MM.1S (cell line): ENCODE results near the gene RPP38.

Source experiments
- DNase-seq: peaks from one replicate; pipeline ENCODE4 v3.0.0-alpha.2; 2015
- H2AFZ ChIP-seq: fragments of 300-600 bp; sonication (generic); 2 replicates; pipeline ENCODE4 v1.6.0; 2016; ENCODE audit warnings: antibody characterized with exemption, low read length
- H3F3A ChIP-seq: fragments of 300-600 bp; sonication (generic); 2 replicates; pipeline ENCODE4 v1.6.1; 2016; ENCODE audit warnings: mild to moderate bottlenecking, antibody characterized with exemption, low read length, moderate library complexity, mixed read lengths; ENCODE audit not compliant: insufficient read depth
- H3K27ac ChIP-seq: fragments of 300-600 bp; sonication (generic); 2 replicates; pipeline ENCODE4 v1.5.1; 2016; ENCODE audit warnings: mild to moderate bottlenecking, low read length
- H3K27me3 ChIP-seq: fragments of 300-600 bp; sonication (generic); replicated peaks from 2 replicates; pipeline ENCODE4 v1.6.0; 2016; ENCODE audit warnings: low read length; ENCODE audit not compliant: insufficient read depth
- H3K36me3 ChIP-seq: fragments of 300-600 bp; sonication (generic); replicated peaks from 2 replicates; pipeline ENCODE4 v1.6.1; 2016; ENCODE audit warnings: mild to moderate bottlenecking, low read length, mixed read lengths; ENCODE audit not compliant: insufficient read depth
- H3K4me1 ChIP-seq: fragments of 300-600 bp; sonication (generic); 2 replicates; pipeline ENCODE4 v1.6.1; 2016; ENCODE audit warnings: low read length, mixed read lengths
- H3K4me2 ChIP-seq: fragments of 300-600 bp; sonication (generic); 2 replicates; pipeline ENCODE4 v1.6.0; 2016; ENCODE audit warnings: low read depth, low read length
- H3K4me3 ChIP-seq: fragments of 300-600 bp; sonication (generic); 2 replicates; pipeline ENCODE4 v1.5.1; 2016; ENCODE audit warnings: low read length, mixed read lengths
- H3K79me2 ChIP-seq: fragments of 300-600 bp; sonication (generic); 2 replicates; pipeline ENCODE4 v1.6.1; 2016; ENCODE audit warnings: mixed run types, low read length, mixed read lengths
- H3K9ac ChIP-seq: fragments of 300-600 bp; sonication (generic); 2 replicates; pipeline ENCODE4 v1.6.1; 2016; ENCODE audit warnings: low read length, mixed read lengths
- H3K9me2 ChIP-seq: fragments of 300-600 bp; sonication (generic); replicated peaks from 2 replicates; pipeline ENCODE4 v1.6.1; 2016; ENCODE audit warnings: mild to moderate bottlenecking, low read length, mixed read lengths; ENCODE audit not compliant: insufficient read depth
- H3K9me3 ChIP-seq: fragments of 300-600 bp; sonication (generic); replicated peaks from 2 replicates; pipeline ENCODE4 v1.6.1; 2016; ENCODE audit warnings: mild to moderate bottlenecking, low read length, mixed read lengths; ENCODE audit not compliant: insufficient read depth
- H4K20me1 ChIP-seq: fragments of 300-600 bp; sonication (generic); 2 replicates; pipeline ENCODE4 v1.6.1; 2016; ENCODE audit warnings: mild to moderate bottlenecking, low read length, moderate library complexity, mixed read lengths; ENCODE audit not compliant: insufficient read depth
- EZH2 ChIP-seq: fragments of 300-600 bp; sonication (generic); optimal IDR thresholded peaks from 2 replicates; pipeline ENCODE3; 2017; ENCODE audit warnings: low read depth, mild to moderate bottlenecking, antibody characterized with exemption, low read length, mixed read lengths
- EZH2phosphoT487 ChIP-seq: fragments of 300-600 bp; sonication (generic); IDR thresholded peaks from 2 replicates; pipeline ENCODE4 v1.6.1; 2018; ENCODE audit warnings: antibody characterized with exemption, low read length
- TF ChIP-seq, protein P1 (sequence below): fragments of 300-600 bp; sonication (generic); IDR thresholded peaks from 2 replicates; pipeline ENCODE4 v1.5.1; 2016; ENCODE audit warnings: antibody characterized with exemption, low read length, mixed read lengths

Gene RPP38

DNA sequence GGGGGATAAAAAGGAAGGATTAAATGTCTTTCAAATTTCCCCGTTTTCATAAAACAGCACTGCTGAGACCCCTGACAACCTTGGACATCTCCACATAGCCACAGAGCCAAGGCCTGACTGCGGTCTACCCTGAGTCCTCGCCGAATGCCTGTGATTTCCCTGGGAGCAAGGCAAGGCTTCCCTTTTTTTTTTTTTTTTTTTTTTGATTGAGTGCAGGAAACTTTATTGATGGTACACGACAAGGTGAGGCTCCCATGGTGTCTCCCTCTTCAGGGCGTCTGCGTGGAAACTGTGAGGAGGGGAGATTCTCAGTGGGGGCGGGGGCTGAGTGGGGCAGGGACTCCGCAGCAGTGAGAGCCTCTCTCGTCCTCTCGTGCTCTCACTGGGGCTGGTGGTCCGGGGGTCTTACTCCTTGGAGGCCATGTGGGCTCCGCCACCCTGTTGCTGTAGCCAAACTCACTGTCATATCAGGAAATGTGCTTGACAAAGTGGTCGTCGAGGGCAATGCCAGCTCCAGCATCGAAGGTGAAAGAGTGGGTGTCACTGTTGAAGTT is 4.2 kb upstream of the RPP38 start:
- Histone ChIP-seq H3K4me3 (no peak overlapping the region), H3K27ac (no peak overlapping the region), H3K4me1 (peaks cover 3% of the 10 kb centered on the region; the same call in 1 of the 2 replicates), H2AFZ (no peak overlapping the region), H3K4me2 (no peak overlapping the region), H4K20me1 (no peaks in the 10 kb centered on the region), H3K27me3 (peaks cover 15% of the 10 kb centered on the region; the same call in 1 of the 2 replicates), H3K9ac (no peak overlapping the region), H3K36me3 (no peaks in the 10 kb centered on the region), H3K9me2 (no peaks in the 10 kb centered on the region), H3K9me3 (no peaks in the 10 kb centered on the region), H3F3A (peaks cover 15% of the 10 kb centered on the region; the same call in 1 of the 2 replicates), H3K79me2 (peaks cover 4% of the 10 kb centered on the region)
- TF ChIP-seq EZH2 (no peak), EZH2phosphoT487 (no peak)
- TF ChIP-seq, protein P1, sequence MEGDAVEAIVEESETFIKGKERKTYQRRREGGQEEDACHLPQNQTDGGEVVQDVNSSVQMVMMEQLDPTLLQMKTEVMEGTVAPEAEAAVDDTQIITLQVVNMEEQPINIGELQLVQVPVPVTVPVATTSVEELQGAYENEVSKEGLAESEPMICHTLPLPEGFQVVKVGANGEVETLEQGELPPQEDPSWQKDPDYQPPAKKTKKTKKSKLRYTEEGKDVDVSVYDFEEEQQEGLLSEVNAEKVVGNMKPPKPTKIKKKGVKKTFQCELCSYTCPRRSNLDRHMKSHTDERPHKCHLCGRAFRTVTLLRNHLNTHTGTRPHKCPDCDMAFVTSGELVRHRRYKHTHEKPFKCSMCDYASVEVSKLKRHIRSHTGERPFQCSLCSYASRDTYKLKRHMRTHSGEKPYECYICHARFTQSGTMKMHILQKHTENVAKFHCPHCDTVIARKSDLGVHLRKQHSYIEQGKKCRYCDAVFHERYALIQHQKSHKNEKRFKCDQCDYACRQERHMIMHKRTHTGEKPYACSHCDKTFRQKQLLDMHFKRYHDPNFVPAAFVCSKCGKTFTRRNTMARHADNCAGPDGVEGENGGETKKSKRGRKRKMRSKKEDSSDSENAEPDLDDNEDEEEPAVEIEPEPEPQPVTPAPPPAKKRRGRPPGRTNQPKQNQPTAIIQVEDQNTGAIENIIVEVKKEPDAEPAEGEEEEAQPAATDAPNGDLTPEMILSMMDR = no peak
- DNase-seq = no peak

DNA sequence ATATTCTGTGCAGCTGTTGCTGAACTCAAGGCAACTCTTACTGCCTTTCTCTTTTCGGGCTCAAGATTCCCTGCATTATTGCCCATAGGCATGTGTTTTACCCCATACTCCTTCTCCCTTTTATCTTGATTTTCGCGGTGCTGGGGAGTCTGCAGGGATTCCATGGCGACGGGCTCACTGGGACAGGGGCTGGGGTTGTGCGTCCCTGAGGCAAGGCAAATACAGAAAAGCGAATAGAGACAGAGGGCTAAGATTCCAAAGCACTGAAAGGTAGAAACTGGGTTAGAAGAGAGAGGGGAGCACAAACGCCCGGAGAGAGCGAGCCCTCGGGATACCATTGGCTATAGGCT is 519 bp upstream of the RPP38 start:
- Histone ChIP-seq H3F3A (peaks cover 15% of the 10 kb centered on the region; the same call in 1 of the 2 replicates), H3K9ac (peak overlapping the region; percentile 96), H3K79me2 (peaks cover 41% of the 10 kb centered on the region), H3K27ac (peak overlapping the region; percentile 97; the same call in 1 of the 2 replicates), H3K36me3 (no peaks in the 10 kb centered on the region), H3K9me2 (no peaks in the 10 kb centered on the region), H3K4me1 (peaks cover 3% of the 10 kb centered on the region; the same call in 1 of the 2 replicates), H3K27me3 (no peaks in the 10 kb centered on the region), H4K20me1 (no peaks in the 10 kb centered on the region), H2AFZ (peak overlapping the region; percentile 98), H3K9me3 (no peaks in the 10 kb centered on the region), H3K4me3 (peak overlapping the region; percentile 80), H3K4me2 (peak overlapping the region; percentile 98)
- TF ChIP-seq EZH2phosphoT487 = no peak
- no peak for DNase-seq

DNA sequence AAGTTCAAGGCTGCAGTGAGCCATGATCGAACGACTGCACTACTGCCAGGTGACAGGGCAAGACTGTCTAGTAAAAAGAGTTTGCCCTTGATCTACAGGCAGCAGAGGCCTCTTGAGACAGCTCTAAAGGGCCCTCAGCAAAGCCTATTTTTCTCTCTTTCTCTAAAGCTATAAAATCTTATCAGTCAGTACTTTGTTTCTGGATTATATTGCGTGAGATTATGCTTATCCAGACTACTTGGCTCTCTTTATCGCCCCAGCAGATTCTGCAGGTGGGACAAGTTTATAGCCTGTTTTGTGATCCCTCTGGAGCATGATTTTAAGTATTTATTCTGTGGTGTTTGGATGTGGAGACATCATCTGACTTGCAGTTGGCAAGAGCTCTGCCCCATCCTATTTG is 2.7 kb downstream of the RPP38 start:
- Histone ChIP-seq H3K27ac (no peak overlapping the region), H3K9me2 (no peaks in the 10 kb centered on the region), H3F3A (peaks cover 15% of the 10 kb centered on the region; the same call in 1 of the 2 replicates), H3K9me3 (no peaks in the 10 kb centered on the region), H3K4me1 (peaks cover 3% of the 10 kb centered on the region; the same call in 1 of the 2 replicates), H4K20me1 (no peaks in the 10 kb centered on the region), H3K79me2 (peaks cover 48% of the 10 kb centered on the region), H2AFZ (no peak overlapping the region), H3K4me3 (no peak overlapping the region), H3K36me3 (no peaks in the 10 kb centered on the region), H3K27me3 (no peaks in the 10 kb centered on the region), H3K9ac (no peak overlapping the region), H3K4me2 (no peak overlapping the region)
- TF ChIP-seq EZH2phosphoT487 (no peak), EZH2 (no peak)
- TF ChIP-seq, protein P1 = no peak
- DNase-seq = no peak

DNA sequence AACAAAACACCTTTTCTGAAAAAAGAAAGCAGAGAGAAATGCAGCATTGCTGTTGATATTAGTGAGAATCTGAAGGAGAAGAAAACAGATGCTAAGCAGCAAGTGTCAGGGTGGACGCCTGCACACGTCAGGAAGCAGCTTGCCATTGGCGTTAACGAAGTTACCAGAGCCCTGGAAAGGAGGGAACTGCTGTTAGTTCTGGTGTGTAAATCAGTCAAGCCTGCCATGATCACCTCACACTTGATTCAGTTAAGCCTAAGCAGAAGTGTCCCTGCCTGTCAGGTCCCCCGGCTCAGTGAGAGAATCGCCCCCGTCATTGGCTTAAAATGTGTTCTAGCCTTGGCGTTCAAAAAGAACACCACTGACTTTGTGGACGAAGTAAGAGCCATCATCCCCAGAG is 6.4 kb downstream of the RPP38 start:
- TF ChIP-seq EZH2 = no peak
- TF ChIP-seq, protein P1 = no peak
- no peak for TF ChIP-seq EZH2phosphoT487
- no peaks in the 10 kb centered on the region for H3K36me3 ChIP-seq
- no peaks in the 10 kb centered on the region for H3K27me3 ChIP-seq
- H3K9me3 ChIP-seq = no peaks in the 10 kb centered on the region
- no peak for DNase-seq
- no peak overlapping the region for H3K27ac ChIP-seq
- H3K9me2 ChIP-seq = no peaks in the 10 kb centered on the region
- H4K20me1 ChIP-seq = no peaks in the 10 kb centered on the region
- no peaks in the 10 kb centered on the region for H3F3A ChIP-seq
- H2AFZ ChIP-seq = no peak overlapping the region
- H3K4me1 ChIP-seq = no peaks in the 10 kb centered on the region
- no peak overlapping the region for H3K4me3 ChIP-seq
- H3K79me2 ChIP-seq = peaks cover 38% of the 10 kb centered on the region
- H3K4me2 ChIP-seq = no peak overlapping the region
- no peak overlapping the region for H3K9ac ChIP-seq
